SKM-1 (cell line): ENCODE measurements around the gene ABCC3.

Experiments used
- DNase-seq: peaks from one replicate; lab custom pipeline; 2025; ENCODE audit not compliant: unreplicated experiment; lab: John Stamatoyannopoulos, UW

Gene ABCC3

GRCh38 chr17:50642722-50643656 lies 8.3 kb downstream of the ABCC3 start:
- DNase-seq = no peak

- no peak for DNase-seq
These were observed 11.3 kb downstream of the ABCC3 start for GRCh38 chr17:50645748-50646682.

GRCh38 chr17:50647187-50647586 lies 12.5 kb downstream of the ABCC3 start:
- no peak for DNase-seq

GRCh38 chr17:50649042-50649908 lies 14.6 kb downstream of the ABCC3 start:
- no peak for DNase-seq

GRCh38 chr17:50651661-50652060 lies 17.0 kb downstream of the ABCC3 start:
- no peak for DNase-seq

- DNase-seq = no peak
These were observed 19.1 kb downstream of the ABCC3 start for GRCh38 chr17:50653738-50654137.

- no peak for DNase-seq
These were observed 21.8 kb downstream of the ABCC3 start for GRCh38 chr17:50656509-50656908.

- no peak for DNase-seq
These were observed 22.4 kb downstream of the ABCC3 start for GRCh38 chr17:50657054-50657453.

- DNase-seq = no peak
These were observed 22.9 kb downstream of the ABCC3 start for GRCh38 chr17:50657627-50658026.

GRCh38 chr17:50658616-50659015 lies 23.9 kb downstream of the ABCC3 start:
- no peak for DNase-seq

- DNase-seq = no peak
These were observed 24.5 kb downstream of the ABCC3 start for GRCh38 chr17:50659179-50659578.

GRCh38 chr17:50660042-50660886 lies 25.6 kb downstream of the ABCC3 start:
- no peak for DNase-seq

- no peak for DNase-seq
These were observed 26.2 kb downstream of the ABCC3 start for GRCh38 chr17:50660887-50661345.

GRCh38 chr17:50661348-50661747 lies 26.7 kb downstream of the ABCC3 start:
- no peak for DNase-seq

GRCh38 chr17:50661795-50662391 lies 27.2 kb downstream of the ABCC3 start:
- peak; percentile 38 for DNase-seq

- DNase-seq = no peak
These were observed 28.0 kb downstream of the ABCC3 start for GRCh38 chr17:50662632-50663225.

GRCh38 chr17:50663812-50664374 lies 29.2 kb downstream of the ABCC3 start:
- no peak for DNase-seq

- no peak for DNase-seq
These were observed 30.2 kb downstream of the ABCC3 start for GRCh38 chr17:50664788-50665458.
